ENCODE measurements around the gene GYS2.
"Not testable (repeated sequence)": the region's sequence is repeated elsewhere in the genome, so short reads cannot be mapped to it uniquely, and the experiment has no call there.

GYS2 gene

GRCh38 chr12:21604245-21605101 is at the start of gene GYS2:
Gene GYS2 (minus strand): TSS chr12:21604847. CDS start chr12:21604592, 255 bp downstream.
- no peak for DNase-seq

GRCh38 chr12:21651821-21652220 is 47.2 kb upstream of the GYS2 start:
- no peak for DNase-seq

- DNase-seq, result no peak
Observed at GRCh38 chr12:21650997-21651396, 46.4 kb upstream of the GYS2 start.

GRCh38 chr12:21649034-21649433 is 44.4 kb upstream of the GYS2 start:
- DNase-seq, result no peak

- no peak for DNase-seq
Observed at GRCh38 chr12:21648378-21648777, 43.7 kb upstream of the GYS2 start.

GRCh38 chr12:21647179-21647578 is 42.5 kb upstream of the GYS2 start:
- DNase-seq, result no peak

- DNase-seq, result not testable (repeated sequence)
Observed at GRCh38 chr12:21645041-21645500, 40.4 kb upstream of the GYS2 start.

- no peak for DNase-seq
Observed at GRCh38 chr12:21644516-21644915, 39.9 kb upstream of the GYS2 start.

- DNase-seq, result no peak
Observed at GRCh38 chr12:21643758-21644157, 39.1 kb upstream of the GYS2 start.

GRCh38 chr12:21642707-21643389 is 38.2 kb upstream of the GYS2 start:
- no peak for DNase-seq

GRCh38 chr12:21638054-21638891 is 33.6 kb upstream of the GYS2 start:
- no peak for DNase-seq

- no peak for DNase-seq
Observed at GRCh38 chr12:21634245-21634644, 29.6 kb upstream of the GYS2 start.

GRCh38 chr12:21631367-21631766 is 26.7 kb upstream of the GYS2 start:
- no peak for DNase-seq

GRCh38 chr12:21627924-21628323 is 23.3 kb upstream of the GYS2 start:
- DNase-seq, result no peak

GRCh38 chr12:21618566-21618965 is 13.9 kb upstream of the GYS2 start:
- no peak for DNase-seq

GRCh38 chr12:21617030-21617429 is 12.4 kb upstream of the GYS2 start:
- DNase-seq, result no peak

- DNase-seq, result no peak
Observed at GRCh38 chr12:21615431-21615830, 10.8 kb upstream of the GYS2 start.

- no peak for DNase-seq
Observed at GRCh38 chr12:21614506-21614905, 9.9 kb upstream of the GYS2 start.

- no peak for DNase-seq
Observed at GRCh38 chr12:21613931-21614330, 9.3 kb upstream of the GYS2 start.

- no peak for DNase-seq
Observed at GRCh38 chr12:21608196-21608595, 3.5 kb upstream of the GYS2 start.

GRCh38 chr12:21607701-21608100 is 3.1 kb upstream of the GYS2 start:
- DNase-seq, result no peak

GRCh38 chr12:21606175-21606574 is 1.5 kb upstream of the GYS2 start:
- no peak for DNase-seq

GRCh38 chr12:21602774-21603173 is 1.9 kb downstream of the GYS2 start:
- DNase-seq, result no peak

Data from NCI-H526 treated with DMSO at 0.1 percent for 48 hours (cell line).